ENCODE data around the gene LIPC.

LIPC gene

GRCh38 chr15:58528188-58528870 is 96.5 kb downstream of the LIPC start:
- ATAC-seq = peak; percentile 65
- TF ChIP-seq SNAI2 (CRISPR knock-in tag; IDR thresholded peaks at IDR 0.05) (no peak), ISL1 (CRISPR knock-in tag; IDR thresholded peaks at IDR 0.05) (0 out of 2 replicates have a peak, but pooled peaks have one; percentile 14), RARB (CRISPR knock-in tag; IDR thresholded peaks at IDR 0.05) (no peak), ZNF70 (CRISPR knock-in tag; IDR thresholded peaks at IDR 0.05) (no peak), BACH2 (CRISPR knock-in tag; IDR thresholded peaks at IDR 0.05; ENCODE audit: borderline replicate concordance) (no peak), ARNTL (CRISPR knock-in tag; IDR thresholded peaks at IDR 0.05; ENCODE audit: borderline replicate concordance, low read depth) (no peak), TCF4 (CRISPR knock-in tag; IDR thresholded peaks at IDR 0.05; ENCODE audit: borderline replicate concordance) (peak; percentile 58; the same call in 1 of the 2 replicates), PPARA (CRISPR knock-in tag; IDR thresholded peaks at IDR 0.05; ENCODE audit: borderline replicate concordance) (no peak)

- ATAC-seq = no peak
- TF ChIP-seq ZNF70 (CRISPR knock-in tag; IDR thresholded peaks at IDR 0.05) (no peak), ZC3H10 (CRISPR knock-in tag; IDR thresholded peaks at IDR 0.05) (no peak), TOX (CRISPR knock-in tag; IDR thresholded peaks at IDR 0.05; ENCODE audit: borderline replicate concordance) (no peak), GLIS3 (CRISPR knock-in tag; IDR thresholded peaks at IDR 0.05) (no peak), POU6F1 (CRISPR knock-in tag; IDR thresholded peaks at IDR 0.05; ENCODE audit: borderline replicate concordance, low read depth) (no peak)
Observed at GRCh38 chr15:58529041-58529440, 97.2 kb downstream of the LIPC start.

- ATAC-seq = no peak
- no peak for TF ChIP-seq ZFP3 (CRISPR knock-in tag; IDR thresholded peaks at IDR 0.05)
- no peak for TF ChIP-seq RARB (CRISPR knock-in tag; IDR thresholded peaks at IDR 0.05)
- no peak for TF ChIP-seq ESRRG (CRISPR knock-in tag; IDR thresholded peaks at IDR 0.05)
- TF ChIP-seq ZNF70 (CRISPR knock-in tag; IDR thresholded peaks at IDR 0.05) = no peak
- TF ChIP-seq PPARA (CRISPR knock-in tag; IDR thresholded peaks at IDR 0.05; ENCODE audit: borderline replicate concordance) = no peak
- TF ChIP-seq TOX (CRISPR knock-in tag; IDR thresholded peaks at IDR 0.05; ENCODE audit: borderline replicate concordance) = no peak
- no peak for TF ChIP-seq ZFP30 (CRISPR knock-in tag; IDR thresholded peaks at IDR 0.05)
- TF ChIP-seq TCF4 (CRISPR knock-in tag; IDR thresholded peaks at IDR 0.05; ENCODE audit: borderline replicate concordance) = no peak
- no peak for TF ChIP-seq ARNTL (CRISPR knock-in tag; IDR thresholded peaks at IDR 0.05; ENCODE audit: borderline replicate concordance, low read depth)
- no peak for TF ChIP-seq PATZ1 (CRISPR knock-in tag; IDR thresholded peaks at IDR 0.05; ENCODE audit: borderline replicate concordance)
Observed at GRCh38 chr15:58530056-58530590, 98.3 kb downstream of the LIPC start.

- no peak for ATAC-seq
- no peak for TF ChIP-seq SNAI2 (CRISPR knock-in tag; IDR thresholded peaks at IDR 0.05)
- TF ChIP-seq TCF4 (CRISPR knock-in tag; IDR thresholded peaks at IDR 0.05; ENCODE audit: borderline replicate concordance) = no peak
- no peak for TF ChIP-seq OSR1 (CRISPR knock-in tag; IDR thresholded peaks at IDR 0.05)
- TF ChIP-seq ZNF565 (CRISPR knock-in tag; conservative IDR thresholded peaks at IDR 0.05; ENCODE audit: low read depth) = no peak
- no peak for TF ChIP-seq POU6F1 (CRISPR knock-in tag; IDR thresholded peaks at IDR 0.05; ENCODE audit: borderline replicate concordance, low read depth)
- TF ChIP-seq ARNTL (CRISPR knock-in tag; IDR thresholded peaks at IDR 0.05; ENCODE audit: borderline replicate concordance, low read depth) = no peak
- TF ChIP-seq ZNF70 (CRISPR knock-in tag; IDR thresholded peaks at IDR 0.05) = no peak
- no peak for TF ChIP-seq CREB5 (CRISPR knock-in tag; IDR thresholded peaks at IDR 0.05; ENCODE audit: low read depth)
- no peak for TF ChIP-seq CSRNP3 (CRISPR knock-in tag; IDR thresholded peaks at IDR 0.05)
- TF ChIP-seq ZNF8 (CRISPR knock-in tag; IDR thresholded peaks at IDR 0.05) = no peak
- no peak for TF ChIP-seq ZFP3 (CRISPR knock-in tag; IDR thresholded peaks at IDR 0.05)
- TF ChIP-seq ISL1 (CRISPR knock-in tag; IDR thresholded peaks at IDR 0.05) = no peak
- no peak for TF ChIP-seq GLIS3 (CRISPR knock-in tag; IDR thresholded peaks at IDR 0.05)
- no peak for TF ChIP-seq CSDC2 (CRISPR knock-in tag; IDR thresholded peaks at IDR 0.05)
- no peak for TF ChIP-seq BACH2 (CRISPR knock-in tag; IDR thresholded peaks at IDR 0.05; ENCODE audit: borderline replicate concordance)
- TF ChIP-seq ZFP30 (CRISPR knock-in tag; IDR thresholded peaks at IDR 0.05) = no peak
- TF ChIP-seq ZC3H10 (CRISPR knock-in tag; IDR thresholded peaks at IDR 0.05) = no peak
- TF ChIP-seq PPARA (CRISPR knock-in tag; IDR thresholded peaks at IDR 0.05; ENCODE audit: borderline replicate concordance) = no peak
Observed at GRCh38 chr15:58532126-58532525, 100.3 kb downstream of the LIPC start.

All from SK-N-SH treated with all-trans-retinoic acid at 6 μM for 48 hours (cell line).